Chondrocyte (in vitro differentiated cells): ENCODE data around the gene GCNT2. TPM values are rescaled to one million over a fixed set of nuclear protein-coding genes. Genes with fewer than 3 reads are reported as not detected.
A peak's percentile ranks its signal among the peaks of the same experiment; 100 is the strongest.
"Not testable (repeated sequence)": the region's sequence is repeated elsewhere in the genome, so short reads cannot be mapped to it uniquely, and the experiment has no call there.

Experiments used
- DNase-seq: peaks from one replicate; pipeline ENCODE4 v3.0.0; 2021; ENCODE audit warnings: mixed read lengths, low spot score
- H3K27ac Mint-ChIP-seq: one replicate; pipeline ENCODE4 v1.8.0; 2021; ENCODE audit warnings: mild to moderate bottlenecking, moderate library complexity, mixed read lengths; ENCODE audit not compliant: unreplicated experiment
- H3K27me3 Mint-ChIP-seq: 2 replicates; pipeline ENCODE4 v1.8.0; 2021; ENCODE audit warnings: low read depth, mixed read lengths
- H3K36me3 Mint-ChIP-seq: 2 replicates; pipeline ENCODE4 v1.8.0; 2021; ENCODE audit warnings: low read depth, mixed read lengths
- H3K4me1 Mint-ChIP-seq: 2 replicates; pipeline ENCODE4 v1.8.0; 2021; ENCODE audit warnings: low read depth, mild to moderate bottlenecking, mixed read lengths
- H3K4me3 Mint-ChIP-seq: one replicate; pipeline ENCODE4 v1.8.0; 2021; ENCODE audit warnings: mild to moderate bottlenecking, moderate library complexity, mixed read lengths; ENCODE audit not compliant: unreplicated experiment
- H3K9me3 Mint-ChIP-seq: 2 replicates; pipeline ENCODE4 v1.8.0; 2021; ENCODE audit warnings: low read depth, mixed read lengths
- CTCF ChIP-seq: fragments of 200-600 bp; sonication (generic); IDR thresholded peaks from 2 replicates; pipeline ENCODE4 v1.5.0; 2021; ENCODE audit warnings: antibody characterized with exemption, mild to moderate bottlenecking, moderate library complexity
- total RNA-seq: library from RNA; stranded (reverse); gene quantifications from 3 replicates; pipeline ENCODE4 v1.2.1, GENCODE V29; 2021

Gene GCNT2
- total RNA-seq, 1 donor from 2014 or later = 0.67 TPM

GRCh38 chr6:10526156-10526555 is 5.0 kb downstream of the GCNT2 start:
- H3K36me3 Mint-ChIP-seq = no peaks in the 10 kb centered on the region
- no peak for TF ChIP-seq CTCF
- H3K4me3 Mint-ChIP-seq = no peak overlapping the region
- H3K9me3 Mint-ChIP-seq = no peaks in the 10 kb centered on the region
- no peaks in the 10 kb centered on the region for H3K27me3 Mint-ChIP-seq
- H3K4me1 Mint-ChIP-seq = peaks cover 46% of the 10 kb centered on the region
- DNase-seq = no peak
- H3K27ac Mint-ChIP-seq = peak overlapping the region; percentile 57

- H3K27ac Mint-ChIP-seq = peak overlapping the region; percentile 87
- DNase-seq = no peak
Measured at GRCh38 chr6:10528158-10528981, 7.2 kb downstream of the GCNT2 start.

GRCh38 chr6:10529231-10529801 is 8.2 kb downstream of the GCNT2 start:
- Mint-ChIP-seq H3K27me3 (peaks cover 3% of the 10 kb centered on the region), H3K9me3 (no peaks in the 10 kb centered on the region), H3K4me1 (peaks cover 40% of the 10 kb centered on the region), H3K36me3 (no peaks in the 10 kb centered on the region), H3K27ac (peak overlapping the region; percentile 83), H3K4me3 (peak overlapping the region; percentile 14)
- TF ChIP-seq CTCF = no peak
- DNase-seq = no peak

More at GRCh38 chr6:10528158-10528981, 7.2 kb downstream of the GCNT2 start:
- H3K4me3 Mint-ChIP-seq = peak overlapping the region; percentile 28
- H3K9me3 Mint-ChIP-seq = no peaks in the 10 kb centered on the region
- peaks cover 3% of the 10 kb centered on the region for H3K27me3 Mint-ChIP-seq
- TF ChIP-seq CTCF = no peak
- no peaks in the 10 kb centered on the region for H3K36me3 Mint-ChIP-seq
- peaks cover 40% of the 10 kb centered on the region for H3K4me1 Mint-ChIP-seq

GRCh38 chr6:10529828-10530374 is 8.8 kb downstream of the GCNT2 start:
- not testable (repeated sequence) for DNase-seq, H3K9me3 Mint-ChIP-seq, H3K36me3 Mint-ChIP-seq, H3K27me3 Mint-ChIP-seq
- Mint-ChIP-seq H3K4me3 (peak overlapping the region; percentile 14), H3K27ac (peak overlapping the region; percentile 83), H3K4me1 (peaks cover 40% of the 10 kb centered on the region)

GRCh38 chr6:10531503-10531902 is 10.4 kb downstream of the GCNT2 start:
- Mint-ChIP-seq H3K27me3 (peaks cover 5% of the 10 kb centered on the region), H3K27ac (no peak overlapping the region), H3K36me3 (no peaks in the 10 kb centered on the region), H3K4me1 (peaks cover 31% of the 10 kb centered on the region), H3K4me3 (no peak overlapping the region), H3K9me3 (no peaks in the 10 kb centered on the region)
- DNase-seq = no peak
- TF ChIP-seq CTCF = no peak
